Activated effector memory CD4-positive, alpha-beta T cell treated with Interleukin-2 at 50 U/mL for 16 hours (primary cell): ENCODE results near the gene GCSAML.

Source experiments
- DNase-seq: peaks from one replicate; pipeline ENCODE4 v3.0.0-alpha.2; 2020

Gene GCSAML

GRCh38 chr1:247576514-247576913 lies 27.6 kb downstream of the GCSAML start:
- DNase-seq: no peak

GRCh38 chr1:247578946-247579460 lies 30.1 kb downstream of the GCSAML start:
- DNase-seq: no peak

DNA sequence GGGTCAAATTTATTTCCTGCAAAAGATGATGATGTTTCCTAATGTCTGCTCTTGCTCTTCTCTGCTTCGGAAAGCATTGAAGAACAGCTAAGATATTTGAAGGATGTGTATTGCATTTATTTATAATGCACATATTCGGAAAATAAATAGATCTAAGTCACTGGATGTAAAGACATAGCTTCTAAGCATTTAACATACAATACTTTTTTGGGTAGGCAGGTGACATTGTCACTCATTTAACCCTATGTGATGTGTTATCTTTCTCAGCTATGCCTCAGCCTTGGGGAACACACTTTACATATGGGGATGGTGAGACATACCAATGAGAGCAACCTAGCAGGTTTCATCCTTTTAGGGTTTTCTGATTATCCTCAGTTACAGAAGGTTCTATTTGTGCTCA lies 39.1 kb downstream of the GCSAML start, which contains the start of gene OR2G2:
Gene OR2G2, plus strand, starts transcription at position 301 of the 400 bp plus-strand sequence. Its CDS starts 0 bp downstream, at position 301.
- DNase-seq: no peak

- no peak for DNase-seq
These were observed 56.4 kb downstream of the GCSAML start, which contains the start of gene OR2G3 for GRCh38 chr1:247605286-247605685. OR2G3 (plus strand) TSS chr1:247605586; CDS start chr1:247605586, 0 bp downstream.

- no peak for DNase-seq
These were observed 64.5 kb downstream of the GCSAML start for GRCh38 chr1:247613405-247613804.

- no peak for DNase-seq
These were observed 65.7 kb downstream of the GCSAML start for GRCh38 chr1:247614625-247615024.
